K562 (cell line): ENCODE measurements around the gene LTO1. TPM values are rescaled to one million over a fixed set of nuclear protein-coding genes. Genes with fewer than 3 reads are reported as not detected.

ENCODE experiments used
- ATAC-seq: fragments of 200-7000 bp; cut with Tn5 transposase; 3 replicates; pipeline ENCODE4 v1.9.1; 2020; ENCODE audit warnings: moderate library complexity
- BruUV-seq: library from RNA; stranded (reverse); fragments of 400-500 nt; replicated peaks from 2 replicates; lab custom pipeline; 2021; lab: Mats Ljungman, UMichigan
- CTCF ChIA-PET: fragments of 300-600 bp; formaldehyde crosslinking; extraction: SDS; loops from one replicate; lab custom pipeline; 2021; ENCODE audit warnings: low intra/inter-chr PET ratio; lab: Yijun Ruan, JAX
- POLR2A ChIA-PET: fragments of 300-600, 350-650 bp; sonication (Branson Sonifier 250); formaldehyde crosslinking; extraction: SDS; loops from one replicate; lab custom pipeline; 2021; ENCODE audit warnings: antibody characterized with exemption, inconsistent platforms; lab: Yijun Ruan, JAX
- DNase-seq, 4 experiments: peaks; one replicate each; pipeline versions ENCODE4 v3.0.0 to v3.0.0-alpha.2; 2011 to 2018; ENCODE audit warnings: low spot score in 3 of 4, mixed read lengths in 3 of 4; ENCODE audit errors: extremely low read depth in 1 of 4
- FAIRE-seq: peaks from 2 replicates; lab custom pipeline; 2011; peaks lifted over from hg19 to GRCh38; lab: Jason Lieb, UNC
- H2AFZ ChIP-seq: 2 replicates; pipeline ENCODE4 v1.6.0; 2011; ENCODE audit warnings: low read depth, low read length, control low read depth, inconsistent platforms
- H3K27ac ChIP-seq: fragments of 200-600 bp; 3 replicates; pipeline ENCODE4 v1.8.0; 2011; ENCODE audit warnings: low read depth, mild to moderate bottlenecking, control low read depth, inconsistent platforms, low read length, moderate library complexity, mixed read lengths; ENCODE audit errors: extremely low read depth
- H3K27me3 ChIP-seq, 2 experiments: fragments of 300-600 bp in 1 of 2; 2 replicates in 1 of 2; 3 replicates in 1 of 2; pipeline versions ENCODE4 v1.6.0 to v1.8.0; 2011; ENCODE audit warnings: inconsistent platforms in 2 of 2, low read length in 2 of 2, mild to moderate bottlenecking in 1 of 2, mixed read lengths in 1 of 2, moderate library complexity in 1 of 2; ENCODE audit not compliant: control insufficient read depth in 2 of 2, insufficient read depth in 2 of 2
- H3K36me3 ChIP-seq: fragments of 300-600 bp; 3 replicates; pipeline ENCODE4 v1.8.0; 2011; ENCODE audit warnings: mild to moderate bottlenecking, low read length, inconsistent platforms; ENCODE audit not compliant: control insufficient read depth, insufficient read depth
- H3K4me1 ChIP-seq, 2 experiments: fragments of 200-600 bp in 1 of 2; replicated peaks in 1 of 2; 2 replicates in 1 of 2; 3 replicates in 1 of 2; pipeline versions ENCODE4 v1.5.1 to v1.8.0; 2011; ENCODE audit warnings: inconsistent platforms in 2 of 2, low read length in 2 of 2, mild to moderate bottlenecking in 1 of 2, mixed read lengths in 1 of 2, moderate library complexity in 1 of 2; ENCODE audit not compliant: control insufficient read depth in 2 of 2, insufficient read depth in 2 of 2
- H3K4me2 ChIP-seq: 2 replicates; pipeline ENCODE4 v1.6.1; 2011; ENCODE audit warnings: low read length, control low read depth, inconsistent platforms, mixed read lengths; ENCODE audit not compliant: insufficient read depth
- H3K4me3 ChIP-seq: fragments of 200-600 bp; sonication (generic), shearing (Covaris generic); 2 replicates; pipeline ENCODE4 v1.5.1; 2016; ENCODE audit warnings: control low read depth, inconsistent platforms
- H3K79me2 ChIP-seq: fragments of 200-600 bp; 3 replicates; pipeline ENCODE4 v1.8.0; 2011; ENCODE audit warnings: low read length, inconsistent platforms; ENCODE audit not compliant: control insufficient read depth, insufficient read depth
- H3K9ac ChIP-seq, 2 experiments: 2 replicates each; pipeline versions ENCODE4 v1.6.0 to v1.6.1; 2011; ENCODE audit warnings: low read depth in 2 of 2, low read length in 2 of 2, control low read depth in 1 of 2, inconsistent platforms in 1 of 2, mild to moderate bottlenecking in 1 of 2, mixed read lengths in 1 of 2; ENCODE audit not compliant: insufficient read depth in 1 of 2
- H3K9me1 ChIP-seq: one replicate; pipeline ENCODE4 v1.6.0; 2011; ENCODE audit warnings: inconsistent platforms, mild to moderate bottlenecking, low read length, moderate library complexity; ENCODE audit not compliant: control insufficient read depth, insufficient read depth
- H3K9me3 ChIP-seq: replicated peaks from 2 replicates; pipeline ENCODE4 v1.5.1; 2011; ENCODE audit warnings: low read depth, low read length, inconsistent platforms; ENCODE audit not compliant: control insufficient read depth, insufficient read depth
- H4K20me1 ChIP-seq: replicated peaks from 2 replicates; pipeline ENCODE4 v1.6.1; 2011; ENCODE audit warnings: low read length, inconsistent platforms, mixed read lengths; ENCODE audit not compliant: control insufficient read depth, insufficient read depth
- ATF7 ChIP-seq: fragments of 450-650 bp; IDR thresholded peaks from 2 replicates; pipeline ENCODE4 v1.7.1; 2014; ENCODE audit warnings: mild to moderate bottlenecking, moderate library complexity
- GTF2A2 ChIP-seq: IDR thresholded peaks from 2 replicates; pipeline ENCODE4 v1.6.1; 2016; ENCODE audit warnings: mild to moderate bottlenecking, missing genetic modification characterization, missing compliant biosample characterization
- MYC ChIP-seq, 2 experiments: fragments of 250-450 bp in 1 of 2; sonication (Bioruptor Pico) in 1 of 2; IDR thresholded peaks; 2 replicates each; pipeline versions ENCODE4 v1.5.1 to v1.6.1; 2012 to 2021; ENCODE audit warnings: low read depth in 2 of 2, borderline replicate concordance in 1 of 2, improper control_type of control experiment in 1 of 2, low read length in 1 of 2, mild to moderate bottlenecking in 1 of 2, moderate library complexity in 1 of 2
- PHF8 ChIP-seq: fragments of 200-600 bp; sonication (generic); IDR thresholded peaks from 2 replicates; pipeline ENCODE4 v1.6.1; 2012; ENCODE audit warnings: mixed run types, mild to moderate bottlenecking, inconsistent platforms, low read length, moderate library complexity, borderline replicate concordance
- POLR2G ChIP-seq: fragments of 200-400 bp; formaldehyde crosslinking; IDR thresholded peaks from 2 replicates; pipeline ENCODE4 v1.6.1; 2017; ENCODE audit warnings: low read depth, mild to moderate bottlenecking, antibody characterized with exemption, low read length, moderate library complexity
- RBFOX2 ChIP-seq: fragments of 200-400 bp; formaldehyde crosslinking; IDR thresholded peaks from 2 replicates; pipeline ENCODE4 v1.6.1; 2017; ENCODE audit warnings: low read depth, mild to moderate bottlenecking, low read length, moderate library complexity
- TAF1 ChIP-seq: IDR thresholded peaks from 2 replicates; pipeline ENCODE4 v1.6.1; 2011; ENCODE audit warnings: mild to moderate bottlenecking, low read length, moderate library complexity; ENCODE audit not compliant: insufficient read depth, control insufficient read depth, severe bottlenecking; ENCODE audit errors: extremely low read depth
- ZFX ChIP-seq: sonication (generic); formaldehyde crosslinking; IDR thresholded peaks from 2 replicates; pipeline ENCODE4 v1.8.0; 2022; ENCODE audit warnings: mild to moderate bottlenecking, missing genetic modification reagents, moderate library complexity
- WGBS: fragments of 100-300 bp; shearing (Covaris generic); methylation state at CpG from one replicate; pipeline ENCODE4 v1.1.6; 2016; ENCODE audit warnings: low coverage, mixed read lengths; ENCODE audit not compliant: insufficient coverage; ENCODE audit errors: missing lambda C conversion rate; 5-methylcytosine and 5-hydroxymethylcytosine counted together
- in situ Hi-C: fragments of 300-500 bp; cut with MboI; formaldehyde crosslinking; loops from 4 replicates; pipeline ENCODE4 v1.15.0; 2018; ENCODE audit warnings: inconsistent platforms, mixed read lengths
- intact Hi-C: fragments of 100-400 bp; cut with micrococcal nuclease; formaldehyde crosslinking; loops from 2 replicates; pipeline ENCODE4 v1.14.2; 2022
- polyA plus RNA-seq, 8 experiments: library from polyadenylated mRNA; depleted of rRNA in 4 of 8; stranded (reverse) in 5 of 8; unstranded in 3 of 8; fragments of >200 nt; fragmentation: Nextera tagmentation in 2 of 8; fragmentation: Illumina TruSeq in 1 of 8; extraction: Ambion mirVana in 2 of 8; extraction: Trizol in 1 of 8; gene quantifications; 2 replicates each; pipeline versions ENCODE4 v1.2.1 to v1.2.3, GENCODE V29; 2011 to 2014; ENCODE audit warnings: inconsistent platforms in 1 of 8, missing spikeins in 1 of 8
- total RNA-seq, 7 experiments: library from RNA; depleted of rRNA in 6 of 7; stranded (reverse); fragments of >200 nt in 6 of 7; fragmentation: Illumina TruSeq in 2 of 7; extraction: Trizol in 2 of 7; gene quantifications; 2 replicates each; pipeline versions ENCODE4 v1.2.1 to v1.2.3, GENCODE V29; 2011 to 2021; ENCODE audit warnings: low replicate concordance in 1 of 7

The LTO1 gene
- total and polyA plus RNA-seq, 9 of the 15 experiments (the other 6 are each of a cell fraction or from before 2014, with no cell fraction given), result 2.6 to 43.4 (median 19.1) TPM

DNA sequence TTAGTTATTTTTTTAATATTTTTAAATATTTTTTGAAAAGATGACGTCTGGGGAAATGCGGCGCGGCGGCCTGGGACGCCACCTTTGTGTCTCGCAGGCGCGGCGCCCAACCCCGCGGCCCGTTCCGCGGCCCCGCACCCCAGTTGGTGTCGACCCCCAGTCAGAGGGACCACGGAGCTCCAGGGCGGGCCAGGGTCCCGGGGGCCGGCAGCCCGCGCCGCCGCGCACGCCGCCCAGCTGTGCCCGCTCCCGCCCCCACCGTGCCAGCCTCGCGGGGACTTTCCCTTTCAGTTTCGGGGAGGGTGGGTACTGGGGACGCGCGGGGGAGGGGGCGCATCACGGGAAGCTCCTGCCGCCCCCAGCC lies 32.6 kb downstream of the LTO1 start:
- Histone ChIP-seq H3K9me1 (peaks cover 3% of the 10 kb centered on the region), H3K27ac (peak overlapping the region; percentile 66; the same call in 1 of the 3 replicates), H3K4me1 (peaks cover 8 to 78% of the 10 kb centered on the region in 2 experiments; a peak in 4 of 5 replicates), H2AFZ (no peak overlapping the region), H3K36me3 (no peaks in the 10 kb centered on the region)
- in situ Hi-C loops, result loop anchor here (5.0 kb wide), 3 partner anchors 195 to 535 kb away; partner anchors contain the start of gene MYEOV
- no peak for FAIRE-seq
- CTCF ChIA-PET, result interaction anchor here (0.8 to 3.4 kb wide), 4 partner anchors 198 to 541 kb away, joined by 3 to 43 read pairs (median 7); no protein-coding TSS in a partner anchor
- TF ChIP-seq TAF1, result peak; percentile 5
- TF ChIP-seq PHF8, result 0 out of 2 replicates have a peak, but pooled peaks have one; percentile 5
- 0 out of 2 replicates have a peak, but pooled peaks have one; percentile 9 for TF ChIP-seq MYC (IDR thresholded peaks at IDR 0.05; ENCODE audit: low read depth, low read length)
- no peak for TF ChIP-seq MYC (CRISPR knock-in tag; IDR thresholded peaks at IDR 0.05; ENCODE audit: borderline replicate concordance, low read depth)
- no peak for TF ChIP-seq ATF7
- TF ChIP-seq GTF2A2 (tag), result no peak
- peak; percentile 36; the same call in 1 of the 2 replicates for TF ChIP-seq RBFOX2
- 0 out of 2 replicates have a peak, but pooled peaks have one; percentile 2 for TF ChIP-seq POLR2G
- TF ChIP-seq ZFX (CRISPR knock-in tag), result peak; percentile 36
- TF ChIP-seq, all 486 proteins: peak for 6
- peak overlapping the region; percentile 63 to 87; a peak in 3 of 4 replicates for H3K9ac ChIP-seq
- peaks cover 9 to 13% of the 10 kb centered on the region in 2 experiments for H3K27me3 ChIP-seq
- BruUV-seq, result no TSS peak
- peak; percentile 14 to 59 (median 46) for DNase-seq
- POLR2A ChIA-PET, result interaction anchor here (0.5 to 1.4 kb wide), 3 partner anchors 32 to 348 kb away, joined by 4 to 6 read pairs (median 5); partner anchors contain the start of genes LTO1 and MYEOV
- no peaks in the 10 kb centered on the region; the same call in none of the 2 replicates for H4K20me1 ChIP-seq
- under 1% methylated on average over 17 of the region's 40 CpGs for WGBS
- ATAC-seq, result no peak
- H3K4me3 ChIP-seq, result peak overlapping the region; percentile 54
- no peaks in the 10 kb centered on the region for H3K9me3 ChIP-seq
- H3K79me2 ChIP-seq, result peaks cover 4% of the 10 kb centered on the region; the same call in 1 of the 3 replicates
- peak overlapping the region; percentile 78; the same call in 1 of the 2 replicates for H3K4me2 ChIP-seq
- intact Hi-C loops, result loop anchor here (2.0 to 10.0 kb wide), 6 partner anchors 200 to 1008 kb away; no protein-coding TSS in a partner anchor
